GM19099 (cell line): Measurements from ENCODE around the gene TMEM63C.

Source experiments
- POLR2A ChIP-seq: IDR thresholded peaks from 3 replicates; pipeline ENCODE4 v1.6.1; 2011; ENCODE audit warnings: low read depth; ENCODE audit not compliant: insufficient read length; ENCODE audit errors: extremely low read depth

TMEM63C gene

GRCh38 chr14:77201696-77202095 lies 20.1 kb downstream of the TMEM63C start:
- TF ChIP-seq POLR2A, result no peak

- no peak for TF ChIP-seq POLR2A
Observed at GRCh38 chr14:77203611-77204458, 22.2 kb downstream of the TMEM63C start.

GRCh38 chr14:77204459-77204771 lies 22.8 kb downstream of the TMEM63C start:
- TF ChIP-seq POLR2A, result no peak

- no peak for TF ChIP-seq POLR2A
Observed at GRCh38 chr14:77204907-77205306, 23.3 kb downstream of the TMEM63C start.

GRCh38 chr14:77205566-77205965 lies 24.0 kb downstream of the TMEM63C start:
- no peak for TF ChIP-seq POLR2A

GRCh38 chr14:77206261-77206824 lies 24.7 kb downstream of the TMEM63C start:
- TF ChIP-seq POLR2A, result no peak

- no peak for TF ChIP-seq POLR2A
Observed at GRCh38 chr14:77206877-77207389, 25.3 kb downstream of the TMEM63C start.

GRCh38 chr14:77208291-77208978 lies 26.8 kb downstream of the TMEM63C start:
- no peak for TF ChIP-seq POLR2A

- no peak for TF ChIP-seq POLR2A
Observed at GRCh38 chr14:77208979-77209318, 27.4 kb downstream of the TMEM63C start.

- no peak for TF ChIP-seq POLR2A
Observed at GRCh38 chr14:77212097-77212870, 30.7 kb downstream of the TMEM63C start.

- no peak for TF ChIP-seq POLR2A
Observed at GRCh38 chr14:77212943-77213678, 31.5 kb downstream of the TMEM63C start.

- no peak for TF ChIP-seq POLR2A
Observed at GRCh38 chr14:77213679-77214016, 32.0 kb downstream of the TMEM63C start.

- TF ChIP-seq POLR2A, result no peak
Observed at GRCh38 chr14:77214216-77214615, 32.6 kb downstream of the TMEM63C start.

- no peak for TF ChIP-seq POLR2A
Observed at GRCh38 chr14:77217551-77217950, 36.0 kb downstream of the TMEM63C start.

- TF ChIP-seq POLR2A, result no peak
Observed at GRCh38 chr14:77219591-77219990, 38.0 kb downstream of the TMEM63C start.
